ENCODE data around the gene GSK3A.

The GSK3A gene

DNA sequence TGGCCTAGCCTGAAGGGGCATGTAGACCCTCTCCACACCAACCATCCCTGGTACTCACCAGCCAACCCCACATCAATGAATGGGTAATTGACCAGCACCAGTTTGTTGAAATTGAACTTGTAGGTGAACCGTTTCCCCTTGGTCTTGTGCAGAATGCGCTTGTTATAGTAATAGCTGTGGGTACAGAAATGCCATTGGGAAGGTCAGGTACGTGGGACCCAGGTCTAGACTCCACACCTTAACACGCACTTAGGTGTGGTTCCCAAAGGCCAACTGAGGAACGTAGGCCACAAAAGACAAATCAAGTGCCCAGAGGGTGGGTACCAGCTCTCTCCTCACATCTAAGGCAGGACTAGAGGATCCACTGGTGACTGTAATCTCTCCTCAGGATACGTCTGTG lies 7.4 kb upstream of the GSK3A start:
- TF ChIP-seq PKNOX1 (IDR thresholded peaks at IDR 0.05) = no peak
- TF ChIP-seq CTBP1 (IDR thresholded peaks at IDR 0.05; ENCODE audit: borderline replicate concordance) = no peak
- TF ChIP-seq LEF1 (IDR thresholded peaks at IDR 0.05; ENCODE audit: borderline replicate concordance) = no peak
- TF ChIP-seq FOXM1 (IDR thresholded peaks at IDR 0.05; ENCODE audit: borderline replicate concordance) = no peak
- TF ChIP-seq TARDBP (IDR thresholded peaks at IDR 0.05) = no peak
- TF ChIP-seq FOXA1 (IDR thresholded peaks at IDR 0.05) = no peak
- TF ChIP-seq SUZ12 (IDR thresholded peaks at IDR 0.05) = no peak
- no peak for TF ChIP-seq FOXK2 (IDR thresholded peaks at IDR 0.05)
- ChIA-PET CTCF (no interaction called here), POLR2A (interaction anchor here (0.6 to 2.8 kb wide), 2 partner anchors 20 to 29 kb away, joined by 3 to 10 read pairs; no protein-coding TSS in a partner anchor)
- DNase-seq (ENCODE audit: extremely low spot score) = no peak

DNA sequence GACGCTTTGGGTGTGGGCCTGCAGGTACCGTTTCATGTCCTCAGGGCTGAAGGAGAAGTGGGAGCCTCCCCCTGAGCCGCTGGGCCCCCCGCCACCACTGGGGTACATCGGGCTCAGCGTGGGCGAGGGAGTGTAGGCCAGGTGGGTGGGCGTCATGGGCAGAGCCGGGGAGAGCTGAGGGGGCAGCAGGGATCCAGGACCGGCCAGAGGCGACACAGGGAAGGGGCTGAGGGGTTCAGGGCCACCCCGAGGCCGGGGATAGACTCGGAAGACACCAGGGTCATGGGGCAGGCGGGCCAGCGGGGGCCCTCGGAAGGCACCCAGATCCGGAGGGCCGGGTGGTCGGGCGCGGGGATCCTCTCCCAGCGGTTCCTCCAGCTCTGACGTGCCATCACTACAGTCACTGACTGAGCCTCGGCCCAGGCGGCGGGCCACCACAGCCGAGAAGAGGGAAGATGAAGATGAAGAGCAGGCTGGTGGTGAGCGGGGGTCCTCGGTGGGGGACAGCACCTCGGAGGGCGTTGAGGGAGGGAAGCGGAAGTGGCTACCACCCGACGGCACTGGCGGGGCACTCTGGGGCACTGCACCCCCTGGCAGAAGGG lies 6.8 kb upstream of the GSK3A start:
- ChIA-PET POLR2A (no interaction called here), CTCF (no interaction called here)
- no peak for TF ChIP-seq ZNF384 (IDR thresholded peaks at IDR 0.05)
- TF ChIP-seq ELF4 (IDR thresholded peaks at IDR 0.05) = no peak
- no peak for TF ChIP-seq TARDBP (IDR thresholded peaks at IDR 0.05)
- TF ChIP-seq LEF1 (IDR thresholded peaks at IDR 0.05; ENCODE audit: borderline replicate concordance) = no peak
- TF ChIP-seq FOXM1 (IDR thresholded peaks at IDR 0.05; ENCODE audit: borderline replicate concordance) = no peak
- no peak for TF ChIP-seq BHLHE40 (IDR thresholded peaks at IDR 0.05; ENCODE audit: borderline replicate concordance)
- TF ChIP-seq SUZ12 (IDR thresholded peaks at IDR 0.05) = no peak
- no peak for TF ChIP-seq NFRKB (IDR thresholded peaks at IDR 0.05)
- DNase-seq (ENCODE audit: extremely low spot score) = no peak

DNA sequence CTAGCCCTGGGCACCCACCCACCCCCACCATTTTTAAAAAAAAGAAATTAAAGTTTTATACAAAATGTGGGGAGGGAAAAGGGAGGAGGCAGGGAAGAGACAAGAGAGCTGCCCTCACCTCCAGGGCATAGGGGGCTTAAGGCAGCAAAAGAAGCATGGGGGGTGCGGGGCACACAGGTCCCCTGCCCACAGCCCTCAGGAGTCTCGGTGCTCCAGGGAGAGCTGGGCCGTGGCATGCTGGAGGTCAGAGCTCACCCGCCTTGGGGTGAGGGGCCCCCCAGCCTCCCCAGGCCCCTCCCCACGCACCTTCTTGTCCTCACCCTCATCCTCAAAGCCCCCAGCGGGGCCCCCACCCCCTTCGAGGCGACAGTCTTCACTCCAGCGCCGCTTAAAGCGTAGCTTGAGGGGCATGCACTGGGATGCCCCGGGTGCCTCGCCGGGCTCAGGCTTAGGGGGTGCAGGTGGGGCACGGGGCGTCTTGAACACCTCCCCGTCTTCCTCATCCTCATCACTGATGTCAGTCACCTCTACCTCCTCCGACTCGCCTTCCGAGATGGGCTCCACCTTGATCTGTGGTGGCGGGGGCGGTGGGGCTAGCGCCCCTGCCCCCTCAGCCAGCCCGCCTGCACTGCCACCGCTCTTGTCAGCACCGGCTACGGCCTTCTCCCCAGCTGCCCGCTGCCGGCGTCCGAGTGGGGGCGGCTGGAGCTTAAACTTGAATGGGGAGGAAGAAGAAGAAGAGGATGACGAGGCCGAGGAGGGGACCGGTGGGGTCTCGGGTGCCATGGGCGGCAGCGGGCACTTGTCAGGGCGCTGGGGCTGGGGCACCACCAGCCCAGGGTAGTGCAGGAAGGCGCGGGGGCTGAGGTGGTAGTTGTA lies 6.1 kb upstream of the GSK3A start:
- no peak for DNase-seq (ENCODE audit: extremely low spot score)
- ChIA-PET POLR2A (interaction anchor here (1.7 to 8.0 kb wide), 2 partner anchors 32 to 37 kb away, joined by 8 to 140 read pairs; no protein-coding TSS in a partner anchor), CTCF (interaction anchor here (4.6 kb wide), 1 partner anchor 31 kb away, joined by 53 read pairs; no protein-coding TSS in a partner anchor)
- TF ChIP-seq FOXA1 (IDR thresholded peaks at IDR 0.05) (no peak), NFRKB (IDR thresholded peaks at IDR 0.05) (no peak), ZNF384 (IDR thresholded peaks at IDR 0.05) (no peak), TARDBP (IDR thresholded peaks at IDR 0.05) (no peak), L3MBTL2 (conservative IDR thresholded peaks at IDR 0.05) (no peak), ELF4 (IDR thresholded peaks at IDR 0.05) (no peak), LEF1 (IDR thresholded peaks at IDR 0.05; ENCODE audit: borderline replicate concordance) (no peak), FOXK2 (IDR thresholded peaks at IDR 0.05) (no peak), PKNOX1 (IDR thresholded peaks at IDR 0.05) (no peak), CTBP1 (IDR thresholded peaks at IDR 0.05; ENCODE audit: borderline replicate concordance) (no peak), FOXM1 (IDR thresholded peaks at IDR 0.05; ENCODE audit: borderline replicate concordance) (no peak), ARNT (IDR thresholded peaks at IDR 0.05) (no peak), HDGF (IDR thresholded peaks at IDR 0.05; ENCODE audit: borderline replicate concordance) (no peak), SP1 (IDR thresholded peaks at IDR 0.05) (no peak), BHLHE40 (IDR thresholded peaks at IDR 0.05; ENCODE audit: borderline replicate concordance) (no peak)

GRCh38 chr19:42247640-42248199 lies 5.3 kb upstream of the GSK3A start:
- POLR2A ChIA-PET = interaction anchor here (0.7 to 8.0 kb wide), 5 partner anchors 11 to 55 kb away, joined by 3 to 140 read pairs (median 3); partner anchors contain the start of gene PAFAH1B3
- TF ChIP-seq FOXA1 (IDR thresholded peaks at IDR 0.05) (no peak), L3MBTL2 (conservative IDR thresholded peaks at IDR 0.05) (no peak), TARDBP (IDR thresholded peaks at IDR 0.05) (no peak), ELF4 (IDR thresholded peaks at IDR 0.05) (no peak), LEF1 (IDR thresholded peaks at IDR 0.05; ENCODE audit: borderline replicate concordance) (no peak), ARNT (IDR thresholded peaks at IDR 0.05) (no peak), NFRKB (IDR thresholded peaks at IDR 0.05) (no peak), SUZ12 (IDR thresholded peaks at IDR 0.05) (no peak), CTBP1 (IDR thresholded peaks at IDR 0.05; ENCODE audit: borderline replicate concordance) (no peak), FOXK2 (IDR thresholded peaks at IDR 0.05) (no peak), BHLHE40 (IDR thresholded peaks at IDR 0.05; ENCODE audit: borderline replicate concordance) (no peak), SP1 (IDR thresholded peaks at IDR 0.05) (no peak), ZNF384 (IDR thresholded peaks at IDR 0.05) (no peak), FOXM1 (IDR thresholded peaks at IDR 0.05; ENCODE audit: borderline replicate concordance) (no peak), PKNOX1 (IDR thresholded peaks at IDR 0.05) (no peak)
- CTCF ChIA-PET = interaction anchor here (1.0 to 4.6 kb wide), 2 partner anchors 32 to 143 kb away, joined by 3 to 53 read pairs; no protein-coding TSS in a partner anchor
- no peak for DNase-seq (ENCODE audit: extremely low spot score)

DNA sequence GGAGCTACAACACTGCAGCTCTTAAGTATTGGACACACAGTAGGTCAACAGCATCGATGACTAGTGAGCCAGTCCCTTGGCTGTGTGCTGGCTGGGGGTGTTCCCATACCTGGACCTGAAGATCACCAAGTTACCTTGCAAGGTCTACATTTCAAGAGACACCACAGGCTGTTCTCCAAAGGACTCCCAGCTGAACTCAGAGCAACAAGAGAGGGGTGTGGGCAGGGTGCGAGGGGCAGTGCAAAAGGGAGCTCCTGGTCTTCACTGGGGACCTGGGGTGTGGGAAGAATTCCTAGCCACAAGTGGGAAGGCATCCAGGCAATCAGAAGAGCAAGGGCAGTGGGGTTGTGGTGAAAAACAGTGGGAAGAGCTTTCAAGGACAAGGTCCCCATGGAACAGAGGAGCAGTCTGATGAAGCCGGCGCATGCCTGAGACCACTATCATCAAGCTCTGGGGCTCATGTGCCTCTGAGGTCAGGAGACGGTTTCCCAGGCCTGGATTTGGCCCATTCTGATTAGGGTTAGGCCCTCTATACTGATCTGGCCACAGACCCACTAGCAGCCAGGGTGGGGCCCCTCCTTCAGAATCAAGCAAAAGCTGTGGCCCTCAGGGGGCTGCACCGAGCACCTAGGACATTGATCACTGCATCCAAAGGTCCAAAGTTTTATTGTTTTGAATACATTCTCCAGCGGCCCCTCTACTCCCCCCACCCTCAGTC lies 4.7 kb upstream of the GSK3A start:
- TF ChIP-seq ZNF384 (IDR thresholded peaks at IDR 0.05) (no peak), L3MBTL2 (conservative IDR thresholded peaks at IDR 0.05) (no peak), FOXM1 (IDR thresholded peaks at IDR 0.05; ENCODE audit: borderline replicate concordance) (no peak), SP1 (IDR thresholded peaks at IDR 0.05) (no peak), CTBP1 (IDR thresholded peaks at IDR 0.05; ENCODE audit: borderline replicate concordance) (no peak), SUZ12 (IDR thresholded peaks at IDR 0.05) (no peak)
- ChIA-PET CTCF (interaction anchor here (0.6 to 4.6 kb wide), 9 partner anchors 9 to 142 kb away, joined by 3 to 53 read pairs (median 4); partner anchors contain the start of gene ERF), POLR2A (interaction anchor here (0.7 to 8.0 kb wide), 8 partner anchors 9 to 81 kb away, joined by 3 to 140 read pairs (median 4); partner anchors contain the start of gene PAFAH1B3)
- no peak for DNase-seq (ENCODE audit: extremely low spot score)
